Large intestine (tissue), 3 donors: ENCODE measurements around the gene CCNI2. TPM values are rescaled to one million over a fixed set of nuclear protein-coding genes. Genes with fewer than 3 reads are reported as not detected.
A peak's percentile ranks its signal among the peaks of the same experiment; 100 is the strongest.

Experiments used
- DNase-seq, 2 donors: peaks; one replicate each; pipeline versions ENCODE4 v3.0.0 to v3.0.0-alpha.2; 2013
- H3K27ac ChIP-seq: one replicate; pipeline ENCODE4 v1.5.1; 2013; ENCODE audit warnings: low read length
- H3K27me3 ChIP-seq: 2 replicates; pipeline ENCODE4 v1.6.1; 2013; ENCODE audit warnings: low read length; ENCODE audit not compliant: control insufficient read depth, insufficient read depth
- H3K36me3 ChIP-seq: 2 replicates; pipeline ENCODE4 v1.6.1; 2013; ENCODE audit warnings: low read length; ENCODE audit not compliant: control insufficient read depth, insufficient read depth
- H3K4me1 ChIP-seq: one replicate; pipeline ENCODE4 v1.6.1; 2013; ENCODE audit warnings: low read length; ENCODE audit not compliant: control insufficient read depth, insufficient read depth
- H3K4me3 ChIP-seq: one replicate; pipeline ENCODE4 v1.5.1; 2013; ENCODE audit warnings: low read length
- H3K9me3 ChIP-seq: one replicate; pipeline ENCODE4 v1.6.1; 2013; ENCODE audit warnings: mild to moderate bottlenecking, low read depth, low read length, moderate library complexity; ENCODE audit not compliant: control insufficient read depth
- WGBS: methylation state at CpG from one replicate; pipeline ENCODE4 v1.1.5; 2013; ENCODE audit warnings: low lambda C conversion rate; ENCODE audit not compliant: insufficient coverage; 5-methylcytosine and 5-hydroxymethylcytosine counted together
- polyA plus RNA-seq: library from polyadenylated mRNA; unstranded; fragments of 120-200 nt; gene quantifications from one replicate; pipeline ENCODE4 v1.2.1, GENCODE V29; 2013

Gene CCNI2
- polyA plus RNA-seq, 1 donor = 10.1 TPM

DNA sequence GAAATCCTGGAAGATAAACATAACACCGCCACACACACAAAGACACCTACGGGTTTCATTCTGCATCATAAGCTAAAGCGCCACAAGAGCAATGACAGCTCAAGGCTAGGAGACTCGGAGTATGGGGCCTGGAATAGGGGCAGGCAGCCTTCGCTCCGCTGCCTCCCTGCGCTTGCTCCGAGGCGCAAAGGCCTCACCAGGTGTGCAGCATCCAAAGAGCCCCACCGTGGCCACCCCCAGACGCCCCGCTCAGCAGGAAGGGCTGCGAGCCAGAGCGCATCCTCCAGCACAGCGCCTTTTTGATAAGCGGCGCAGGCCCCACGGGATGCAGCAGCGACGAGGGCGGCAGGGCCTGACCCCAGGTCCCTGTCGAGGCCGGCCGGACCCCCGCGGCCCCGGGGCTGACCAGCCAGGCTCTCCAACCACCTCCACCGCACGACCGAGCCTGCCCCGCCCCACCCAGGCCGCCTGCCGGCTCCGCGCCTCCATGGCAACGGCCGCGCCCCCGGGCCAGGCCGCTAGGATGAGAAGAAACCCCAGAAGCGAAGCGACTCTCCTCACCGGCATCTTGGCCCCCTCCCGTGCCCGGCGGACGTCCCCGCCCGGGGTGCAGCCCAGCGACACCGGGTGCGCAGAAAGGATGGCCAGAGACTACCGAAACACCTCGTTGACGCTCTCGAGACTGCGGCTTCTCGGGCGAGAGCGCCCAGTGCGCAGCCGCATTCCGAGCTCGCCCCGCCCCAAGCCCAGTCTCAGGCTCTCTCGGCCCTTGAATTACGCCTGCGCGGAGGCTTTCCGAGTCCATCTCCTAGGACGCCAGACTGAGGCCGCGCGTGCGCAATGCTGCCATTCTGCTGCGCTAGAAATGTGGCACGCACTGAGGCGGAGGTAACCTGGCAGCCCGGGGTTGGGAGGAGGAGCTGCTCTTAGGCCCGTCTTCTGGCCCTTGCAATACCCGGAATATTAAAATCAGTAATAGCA, 10.1 kb upstream of the CCNI2 start, which contains the start of gene KIF3A:
TSS of gene KIF3A (minus strand) at position 694 of the 981 bp plus-strand sequence. CDS start at position 567, 127 bp downstream.
- peak within 1 kb of the TSS; percentile 73 for H3K4me3 ChIP-seq
- peak within 1 kb of the TSS; percentile 71 for H3K27ac ChIP-seq
- H3K36me3 ChIP-seq = no peaks in the 10 kb centered on the region
- H3K9me3 ChIP-seq = no peaks in the 10 kb centered on the region
- peaks cover 3% of the 10 kb centered on the region for H3K4me1 ChIP-seq
- H3K27me3 ChIP-seq = no peaks in the 10 kb centered on the region
- no CpG with 5 or more reads among the region's 81 CpGs for WGBS
- peak; percentile 94 to 95 for DNase-seq

DNA sequence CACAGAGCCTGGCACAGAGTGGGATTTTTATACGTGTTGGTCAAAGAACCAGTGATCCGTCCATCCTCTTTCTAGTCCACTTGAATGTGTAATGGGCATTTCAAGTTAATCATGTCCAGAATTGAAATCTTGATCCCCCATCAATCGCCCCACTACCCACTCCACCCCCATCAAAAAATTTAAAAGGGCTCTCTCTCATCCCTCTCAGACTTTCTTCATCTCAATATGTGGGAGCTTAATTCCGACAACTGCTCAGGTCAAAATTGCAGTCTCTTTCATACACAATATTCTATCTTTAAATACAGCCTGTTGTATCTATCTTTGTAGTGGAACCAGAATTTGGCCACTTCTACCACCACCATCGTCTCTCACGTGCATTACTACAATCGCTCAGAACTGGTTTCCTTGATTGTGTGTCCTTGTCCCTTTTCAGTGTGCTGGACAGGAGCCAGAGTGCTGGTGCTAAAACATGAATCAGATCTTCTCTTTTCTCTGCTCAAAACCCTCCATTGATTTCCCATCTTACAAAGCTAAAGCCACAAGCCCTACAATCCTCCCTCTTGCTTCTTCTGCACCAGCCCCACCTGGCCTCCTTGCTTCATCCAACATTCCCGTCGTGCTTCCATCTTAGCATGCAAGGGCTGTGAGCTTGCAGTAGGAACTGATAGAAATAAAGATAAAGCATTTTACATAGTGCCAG, 9.1 kb upstream of the CCNI2 start:
- no peak overlapping the region for H3K27ac ChIP-seq
- H3K4me1 ChIP-seq = peaks cover 3% of the 10 kb centered on the region
- no peaks in the 10 kb centered on the region for H3K27me3 ChIP-seq
- H3K36me3 ChIP-seq = no peaks in the 10 kb centered on the region
- H3K4me3 ChIP-seq = peak overlapping the region; percentile 73
- 90% methylated on average over 4 of the region's 9 CpGs for WGBS
- H3K9me3 ChIP-seq = no peaks in the 10 kb centered on the region
- DNase-seq = no peak

DNA sequence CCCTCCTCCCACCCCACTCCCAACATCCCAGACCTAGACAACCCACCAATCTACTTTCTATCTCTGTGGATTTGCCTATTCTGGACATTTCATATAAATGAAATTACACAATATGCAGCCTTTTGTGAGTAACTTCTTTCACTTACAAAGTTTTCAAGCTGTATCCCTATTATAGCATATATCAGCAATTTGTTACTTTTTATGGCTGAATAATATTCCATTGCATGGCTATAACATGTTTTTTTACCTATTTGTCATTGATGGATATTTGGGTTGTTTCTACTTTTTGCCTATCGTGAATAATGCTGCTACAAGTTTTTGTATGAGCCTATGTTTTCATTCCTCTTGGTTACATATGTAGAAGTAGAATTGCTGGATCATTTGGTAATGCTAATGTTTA, 8.0 kb upstream of the CCNI2 start:
- WGBS = 83% methylated on average over 1 of the region's 1 CpG
- H3K36me3 ChIP-seq = no peaks in the 10 kb centered on the region
- no peaks in the 10 kb centered on the region for H3K27me3 ChIP-seq
- DNase-seq = no peak
- no peak overlapping the region for H3K27ac ChIP-seq
- H3K4me3 ChIP-seq = no peak overlapping the region
- no peaks in the 10 kb centered on the region for H3K9me3 ChIP-seq
- H3K4me1 ChIP-seq = peaks cover 3% of the 10 kb centered on the region

DNA sequence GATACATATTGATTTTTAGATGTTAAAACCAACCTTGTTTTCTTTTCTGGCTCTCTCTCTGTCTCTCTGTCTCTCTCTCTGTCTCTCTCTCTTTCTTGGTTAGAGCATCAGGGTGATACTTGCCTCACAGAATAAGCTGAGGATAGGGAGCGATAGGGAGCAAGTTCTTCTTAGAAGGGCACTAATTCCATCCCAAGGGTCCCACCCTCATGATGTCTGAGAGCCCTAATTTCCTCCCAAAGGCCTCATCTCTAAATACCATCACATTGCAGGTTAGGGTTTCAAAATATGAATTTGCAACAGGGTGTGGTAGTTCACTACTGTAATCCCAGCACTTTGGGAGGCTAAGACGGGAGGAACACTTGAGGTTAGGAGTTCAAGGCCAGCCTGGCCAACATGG, 5.1 kb upstream of the CCNI2 start:
- H3K4me1 ChIP-seq = peaks cover 5% of the 10 kb centered on the region
- no peak overlapping the region for H3K27ac ChIP-seq
- H3K9me3 ChIP-seq = no peaks in the 10 kb centered on the region
- H3K4me3 ChIP-seq = no peak overlapping the region
- H3K36me3 ChIP-seq = no peaks in the 10 kb centered on the region
- DNase-seq = no peak
- H3K27me3 ChIP-seq = peaks cover 10% of the 10 kb centered on the region
- no CpG with 5 or more reads among the region's 2 CpGs for WGBS

DNA sequence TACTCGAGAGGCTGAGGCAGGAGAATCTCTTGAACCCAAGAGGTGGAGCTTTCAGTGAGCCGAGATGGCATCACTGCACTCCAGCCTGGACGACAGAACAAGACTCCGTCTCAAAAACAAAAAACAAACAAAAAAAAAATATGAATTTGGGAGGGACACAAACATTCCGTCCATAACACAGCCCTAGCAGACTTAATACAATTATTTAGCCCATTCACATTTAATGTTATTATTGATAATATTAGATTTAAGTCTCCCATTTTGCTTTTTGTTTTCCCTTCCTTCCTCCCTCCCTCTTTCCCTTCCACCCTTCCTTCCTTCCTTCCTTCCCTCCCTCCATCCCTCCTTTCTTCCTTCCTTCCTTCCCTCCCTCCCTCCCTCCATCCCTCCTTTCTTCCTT, 4.6 kb upstream of the CCNI2 start:
- Histone ChIP-seq H3K4me1 (peaks cover 5% of the 10 kb centered on the region), H3K4me3 (no peak overlapping the region), H3K27ac (no peak overlapping the region), H3K9me3 (no peaks in the 10 kb centered on the region), H3K27me3 (peaks cover 13% of the 10 kb centered on the region), H3K36me3 (no peaks in the 10 kb centered on the region)
- WGBS = 100% methylated on average over 1 of the region's 5 CpGs
- DNase-seq = no peak

DNA sequence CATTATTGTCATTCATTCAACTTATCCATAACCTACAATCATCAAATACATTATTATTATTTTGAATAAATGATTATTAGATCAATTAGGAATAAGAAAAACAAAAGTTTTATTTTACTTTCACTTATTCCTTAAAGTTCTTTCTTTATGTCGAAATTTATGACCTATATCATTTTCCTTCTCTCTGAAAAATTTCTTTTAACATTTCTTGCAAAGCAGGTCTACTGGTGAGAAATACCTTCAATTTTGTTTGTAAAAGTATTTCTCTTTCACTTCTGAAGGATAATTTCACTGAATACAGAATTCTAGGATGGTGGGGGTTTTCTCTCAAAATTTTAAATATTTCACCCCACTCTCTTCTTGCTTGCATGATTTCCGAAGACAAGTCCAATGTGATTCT, 2.6 kb upstream of the CCNI2 start:
- H3K4me1 ChIP-seq = peaks cover 13% of the 10 kb centered on the region
- no peak overlapping the region for H3K27ac ChIP-seq
- no peaks in the 10 kb centered on the region for H3K9me3 ChIP-seq
- peaks cover 21% of the 10 kb centered on the region for H3K27me3 ChIP-seq
- no peak overlapping the region for H3K4me3 ChIP-seq
- 71% methylated on average over 2 of the region's 2 CpGs for WGBS
- DNase-seq = no peak
- H3K36me3 ChIP-seq = peaks cover 2% of the 10 kb centered on the region

DNA sequence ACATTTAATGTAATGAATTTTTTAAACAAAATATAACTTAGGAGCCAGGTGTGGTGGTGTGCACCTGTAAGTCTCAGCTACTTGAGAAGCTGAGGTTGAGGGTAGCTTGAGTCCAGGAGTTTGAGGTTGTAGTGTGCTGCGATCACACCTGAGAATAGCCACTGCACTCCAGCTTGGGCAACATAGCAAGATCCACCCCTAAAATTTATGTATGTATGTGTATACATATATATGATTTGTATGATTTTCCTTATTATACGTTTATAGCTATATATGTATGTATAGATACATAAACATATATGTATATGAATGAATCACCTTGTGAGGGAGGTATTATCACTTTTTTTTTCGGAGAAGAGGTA, 653 bp upstream of the CCNI2 start:
- Histone ChIP-seq H3K27ac (peak overlapping the region; percentile 53), H3K9me3 (no peaks in the 10 kb centered on the region), H3K27me3 (peaks cover 21% of the 10 kb centered on the region), H3K4me3 (peak overlapping the region; percentile 64), H3K4me1 (peaks cover 13% of the 10 kb centered on the region), H3K36me3 (peaks cover 8% of the 10 kb centered on the region)
- no CpG with 5 or more reads among the region's 3 CpGs for WGBS
- DNase-seq = no peak

DNA sequence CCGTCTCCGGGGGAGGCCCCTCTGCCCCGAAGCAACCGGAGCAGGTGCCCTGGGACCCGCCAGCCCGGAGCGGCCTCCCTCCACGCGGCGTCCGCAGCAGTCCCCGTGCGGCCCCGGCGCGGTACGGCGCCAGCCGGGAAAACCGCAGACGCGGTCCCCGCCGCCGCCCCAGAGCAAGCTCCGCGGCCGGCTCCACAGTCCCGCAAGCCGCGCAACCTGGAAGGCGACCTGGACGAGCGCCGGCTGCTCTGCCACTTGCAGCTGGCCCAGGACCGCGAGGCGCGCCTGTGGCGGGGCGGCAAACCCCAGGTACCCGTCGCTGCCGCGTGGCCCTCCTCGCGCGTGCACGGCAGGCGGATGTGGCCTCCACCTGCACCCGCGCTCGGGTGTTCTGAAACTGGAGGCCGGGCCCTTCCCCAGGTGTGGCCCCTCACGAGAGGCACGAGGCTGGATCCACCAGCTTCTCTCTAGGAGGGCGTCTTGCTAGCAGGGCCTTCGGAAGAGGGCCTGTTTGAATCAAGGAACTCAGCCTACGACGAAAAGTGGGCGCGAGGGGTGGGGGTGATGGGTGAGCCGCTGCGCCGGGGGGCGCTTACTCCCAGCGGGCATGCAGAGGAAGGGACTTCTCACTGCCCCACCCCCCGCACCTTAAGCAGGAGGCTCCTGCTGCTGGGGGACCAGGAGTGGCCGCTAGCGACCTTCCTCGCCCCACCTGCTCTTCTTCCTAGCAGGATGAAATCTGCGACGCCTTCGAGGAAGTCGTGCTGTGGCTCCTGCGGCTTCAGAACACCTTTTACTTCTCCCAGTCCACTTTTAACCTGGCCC, 602 bp downstream of the CCNI2 start:
- DNase-seq = peak in 1 of 2 donors; percentile 10
- Histone ChIP-seq H3K27me3 (peaks cover 21% of the 10 kb centered on the region), H3K4me1 (peaks cover 13% of the 10 kb centered on the region), H3K9me3 (no peaks in the 10 kb centered on the region), H3K4me3 (peak overlapping the region; percentile 64), H3K36me3 (peaks cover 10% of the 10 kb centered on the region), H3K27ac (peak overlapping the region; percentile 17)
- WGBS = no CpG with 5 or more reads among the region's 76 CpGs

DNA sequence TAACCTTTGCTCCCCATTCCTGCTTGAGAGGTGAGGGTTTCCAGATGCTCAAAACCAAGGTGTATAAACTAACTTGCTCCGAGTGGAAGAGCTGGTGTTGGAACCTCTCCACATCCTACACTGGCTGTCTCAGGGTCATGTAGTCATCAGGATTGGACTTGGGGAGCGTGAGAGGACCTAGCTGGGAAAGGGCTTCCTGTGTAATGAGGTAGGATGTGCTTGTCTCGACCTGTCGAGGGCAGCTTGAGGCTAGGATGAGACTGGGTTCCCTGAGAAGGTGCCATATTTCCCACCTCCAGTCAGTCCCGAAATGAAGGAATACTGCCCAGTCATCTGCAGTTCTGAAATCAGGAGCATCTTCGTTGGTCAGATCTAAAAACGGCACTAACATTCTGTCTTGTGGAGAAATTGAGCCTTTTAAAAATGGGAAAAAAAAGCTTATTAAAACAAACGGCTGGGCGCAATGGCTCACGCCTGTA, 1.3 kb downstream of the CCNI2 start:
- 93% methylated on average over 2 of the region's 10 CpGs for WGBS
- Histone ChIP-seq H3K36me3 (peaks cover 10% of the 10 kb centered on the region), H3K4me3 (no peak overlapping the region), H3K27me3 (peaks cover 21% of the 10 kb centered on the region), H3K9me3 (no peaks in the 10 kb centered on the region), H3K27ac (no peak overlapping the region), H3K4me1 (peaks cover 13% of the 10 kb centered on the region)
- peak in 1 of 2 donors; percentile 37 for DNase-seq

DNA sequence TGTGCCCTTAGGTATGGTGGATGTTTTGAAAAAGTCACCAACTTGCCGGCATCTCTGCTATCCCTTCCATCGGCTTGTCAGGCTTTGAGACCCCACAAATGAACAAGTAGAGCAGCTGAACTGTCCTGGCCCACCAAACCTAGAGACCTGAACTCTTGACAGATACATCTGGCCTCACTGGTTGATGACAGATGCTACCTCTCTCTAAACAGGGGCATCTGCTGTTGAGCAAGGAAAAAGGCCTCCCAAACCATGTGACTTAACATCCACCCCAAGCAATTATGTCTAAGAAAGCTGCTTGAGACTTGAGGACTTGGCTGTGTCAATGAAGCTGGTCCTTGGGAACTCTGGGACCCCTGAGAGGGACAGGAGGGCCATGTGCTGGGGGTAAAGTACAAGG, 2.3 kb downstream of the CCNI2 start:
- no CpG with 5 or more reads among the region's 2 CpGs for WGBS
- DNase-seq = peak in 1 of 2 donors; percentile 15

More for the DNA sequence above, 2.3 kb downstream of the CCNI2 start:
- H3K4me3 ChIP-seq = no peak overlapping the region
- H3K9me3 ChIP-seq = no peaks in the 10 kb centered on the region
- peaks cover 21% of the 10 kb centered on the region for H3K27me3 ChIP-seq
- H3K4me1 ChIP-seq = peaks cover 13% of the 10 kb centered on the region
- peaks cover 16% of the 10 kb centered on the region for H3K36me3 ChIP-seq
- H3K27ac ChIP-seq = no peak overlapping the region
